ENCODE results near the gene RIBC2. TPM values are rescaled to one million over a fixed set of nuclear protein-coding genes. Genes with fewer than 3 reads are reported as not detected.
"Not testable (repeated sequence)": the region's sequence is repeated elsewhere in the genome, so short reads cannot be mapped to it uniquely, and the experiment has no call there.

RIBC2 gene
- total RNA-seq, 2 donors from 2014 or later: 1.2 to 4.1 TPM

DNA sequence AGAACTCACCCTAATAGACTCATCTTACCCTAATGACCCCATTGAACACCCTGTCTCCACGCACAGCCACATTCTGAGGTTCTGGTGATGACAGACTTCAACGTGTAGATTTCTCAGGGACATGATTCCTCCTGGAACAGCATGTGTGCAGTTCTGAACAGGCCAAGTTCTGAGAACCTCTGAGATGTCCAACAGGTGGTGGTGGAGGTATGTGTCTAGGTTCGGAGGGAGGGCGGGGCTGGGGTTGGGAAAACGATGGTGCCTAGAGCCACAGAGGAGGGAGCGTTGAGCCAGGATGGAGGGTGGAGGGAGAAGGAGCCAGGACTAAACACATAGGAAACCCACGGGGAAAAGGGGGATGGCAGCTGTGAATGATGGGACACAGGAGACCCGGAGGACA is 45.7 kb downstream of the RIBC2 start:
- no peaks in the 10 kb centered on the region for H3K9me3 Mint-ChIP-seq
- DNase-seq (ENCODE audit: low spot score) (peak; percentile 8), ATAC-seq (no peak)
- no peaks in the 10 kb centered on the region for H3K4me1 Mint-ChIP-seq (ENCODE audit: low read depth in 2 of 2)
- peaks cover 1 to 3% of the 10 kb centered on the region in 2 donors for H3K27me3 Mint-ChIP-seq
- H3K36me3 Mint-ChIP-seq: no peaks in the 10 kb centered on the region
- H3K27ac Mint-ChIP-seq: no peak overlapping the region
- H3K4me3 Mint-ChIP-seq: no peak overlapping the region

- no peak for ATAC-seq
- DNase-seq (ENCODE audit: low spot score): peak; percentile 22
- Mint-ChIP-seq H3K27ac (no peak overlapping the region), H3K4me3 (no peak overlapping the region), H3K9me3 (no peaks in the 10 kb centered on the region), H3K36me3 (no peaks in the 10 kb centered on the region), H3K27me3 (peaks cover 8 to 12% of the 10 kb centered on the region in 2 donors), H3K4me1 (ENCODE audit: low read depth in 2 of 2) (no peaks in the 10 kb centered on the region)
Measured at GRCh38 chr22:45460288-45461109, 47.0 kb downstream of the RIBC2 start.

DNA sequence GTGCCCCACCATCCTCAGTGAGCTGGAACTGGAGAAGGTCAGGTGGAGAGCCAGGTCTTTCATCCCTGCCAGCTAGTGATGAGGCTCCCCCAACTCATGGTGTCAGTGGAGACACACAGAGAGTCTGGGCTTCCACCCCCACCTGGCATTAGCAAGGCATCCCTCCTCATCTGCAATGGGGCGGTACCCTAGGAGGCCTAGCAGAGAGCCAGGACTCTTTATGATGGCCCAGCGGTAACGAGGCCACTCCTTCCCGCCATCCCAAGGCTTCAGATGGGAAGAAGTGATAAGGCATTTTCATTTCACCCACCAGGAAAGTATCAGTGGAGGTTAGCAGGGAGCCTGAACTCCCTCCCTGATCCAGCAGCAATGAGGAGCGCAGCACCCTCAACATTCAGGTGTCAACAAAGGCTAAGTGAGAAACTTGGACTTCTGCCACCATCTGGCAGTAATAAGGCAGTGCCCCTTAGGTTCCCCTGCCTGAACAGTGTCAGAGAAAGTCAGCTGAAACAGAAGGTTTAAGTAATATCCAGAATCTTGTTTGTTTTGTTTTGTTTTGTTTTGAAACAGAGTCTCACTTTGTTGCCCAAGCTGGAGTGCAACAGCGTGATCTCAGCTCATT is 48.7 kb downstream of the RIBC2 start:
- DNase-seq (ENCODE audit: low spot score) (no peak), ATAC-seq (no peak)
- no peaks in the 10 kb centered on the region for H3K4me1 Mint-ChIP-seq (ENCODE audit: low read depth in 2 of 2)
- H3K4me3 Mint-ChIP-seq: no peak overlapping the region
- H3K36me3 Mint-ChIP-seq: no peaks in the 10 kb centered on the region
- peaks cover 12 to 13% of the 10 kb centered on the region in 2 donors for H3K27me3 Mint-ChIP-seq
- no peaks in the 10 kb centered on the region for H3K9me3 Mint-ChIP-seq
- no peak overlapping the region for H3K27ac Mint-ChIP-seq

- not testable (repeated sequence) for H3K9me3 Mint-ChIP-seq; H3K4me3 Mint-ChIP-seq; ATAC-seq; H3K36me3 Mint-ChIP-seq; DNase-seq (ENCODE audit: low spot score); H3K4me1 Mint-ChIP-seq (ENCODE audit: low read depth in 2 of 2); H3K27ac Mint-ChIP-seq
- peaks cover 18 to 19% of the 10 kb centered on the region in 2 donors for H3K27me3 Mint-ChIP-seq
Measured at GRCh38 chr22:45463691-45464090, 50.2 kb downstream of the RIBC2 start.

GRCh38 chr22:45465633-45466032 is 52.1 kb downstream of the RIBC2 start:
- H3K27me3 Mint-ChIP-seq: peaks cover 18 to 19% of the 10 kb centered on the region in 2 donors
- DNase-seq (ENCODE audit: low spot score) (no peak), ATAC-seq (no peak)
- H3K4me3 Mint-ChIP-seq: no peak overlapping the region
- no peaks in the 10 kb centered on the region for H3K9me3 Mint-ChIP-seq
- H3K27ac Mint-ChIP-seq: no peak overlapping the region
- no peaks in the 10 kb centered on the region for H3K4me1 Mint-ChIP-seq (ENCODE audit: low read depth in 2 of 2)
- H3K36me3 Mint-ChIP-seq: no peaks in the 10 kb centered on the region

DNA sequence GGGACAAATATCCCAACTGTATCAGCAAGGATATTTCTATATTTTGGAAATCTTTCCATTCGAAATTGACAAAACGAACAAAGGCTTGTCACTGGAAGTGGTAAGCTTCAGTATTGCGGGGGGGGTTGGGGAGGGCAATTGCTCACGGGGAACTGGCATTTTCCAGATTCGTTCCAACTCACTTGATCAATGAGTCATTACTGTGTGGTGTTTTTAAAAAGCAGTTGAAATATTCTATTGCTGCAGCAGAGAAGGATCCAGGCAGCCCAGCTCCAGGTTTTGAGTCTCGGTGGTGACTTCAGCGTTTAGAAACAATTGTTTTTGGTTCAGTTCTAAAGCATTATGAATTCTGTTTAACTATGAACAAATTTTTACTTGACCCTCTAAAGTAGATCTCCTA is 55.4 kb downstream of the RIBC2 start:
- ATAC-seq: no peak
- Mint-ChIP-seq H3K4me1 (ENCODE audit: low read depth in 2 of 2) (no peaks in the 10 kb centered on the region), H3K36me3 (no peaks in the 10 kb centered on the region), H3K9me3 (no peaks in the 10 kb centered on the region), H3K27me3 (peaks cover 18 to 23% of the 10 kb centered on the region in 2 donors), H3K4me3 (no peak overlapping the region), H3K27ac (no peak overlapping the region)
- DNase-seq (ENCODE audit: low spot score): no peak

GRCh38 chr22:45469281-45470073 is 56.0 kb downstream of the RIBC2 start:
- H3K4me1 Mint-ChIP-seq (ENCODE audit: low read depth in 2 of 2): no peaks in the 10 kb centered on the region
- H3K36me3 Mint-ChIP-seq: no peaks in the 10 kb centered on the region
- H3K27me3 Mint-ChIP-seq: peaks cover 12 to 20% of the 10 kb centered on the region in 2 donors
- no peak for ATAC-seq
- H3K4me3 Mint-ChIP-seq: no peak overlapping the region
- no peak for DNase-seq (ENCODE audit: low spot score)
- no peaks in the 10 kb centered on the region for H3K9me3 Mint-ChIP-seq
- H3K27ac Mint-ChIP-seq: no peak overlapping the region

DNA sequence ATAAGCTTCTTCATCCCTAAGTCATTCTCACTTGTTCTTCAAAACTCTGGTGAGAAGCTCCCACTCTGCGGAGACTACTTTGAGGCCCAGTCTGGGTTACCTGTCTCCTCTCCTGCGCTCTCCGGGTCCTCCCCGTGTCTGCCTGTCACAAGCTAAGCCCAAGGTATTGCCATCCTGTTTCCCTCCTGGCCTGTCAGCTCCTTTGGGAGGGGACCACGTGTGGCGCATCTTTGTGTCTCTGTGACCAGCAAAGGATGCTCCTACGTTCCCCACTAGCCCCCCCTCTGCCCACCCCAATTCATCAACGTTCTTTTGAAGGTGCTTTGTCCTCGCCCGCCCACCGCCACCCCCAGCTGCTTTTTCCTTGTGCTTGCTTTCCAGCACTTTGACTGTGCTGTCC is 57.4 kb downstream of the RIBC2 start:
- Mint-ChIP-seq H3K4me3 (no peak overlapping the region), H3K4me1 (ENCODE audit: low read depth in 2 of 2) (no peaks in the 10 kb centered on the region), H3K36me3 (no peaks in the 10 kb centered on the region), H3K27ac (no peak overlapping the region), H3K9me3 (no peaks in the 10 kb centered on the region), H3K27me3 (peaks cover 16 to 17% of the 10 kb centered on the region in 2 donors)
- no peak for ATAC-seq
- DNase-seq (ENCODE audit: low spot score): no peak

GRCh38 chr22:45472426-45472825 is 58.9 kb downstream of the RIBC2 start:
- no peak for ATAC-seq
- Mint-ChIP-seq H3K36me3 (no peaks in the 10 kb centered on the region), H3K9me3 (no peaks in the 10 kb centered on the region), H3K4me3 (no peak overlapping the region), H3K27ac (no peak overlapping the region), H3K4me1 (ENCODE audit: low read depth in 2 of 2) (no peaks in the 10 kb centered on the region), H3K27me3 (peaks cover 16 to 23% of the 10 kb centered on the region in 2 donors)
- no peak for DNase-seq (ENCODE audit: low spot score)

- Mint-ChIP-seq H3K27ac (no peak overlapping the region), H3K36me3 (no peaks in the 10 kb centered on the region), H3K4me3 (no peak overlapping the region), H3K9me3 (no peaks in the 10 kb centered on the region), H3K27me3 (peaks cover 11 to 17% of the 10 kb centered on the region in 2 donors), H3K4me1 (ENCODE audit: low read depth in 2 of 2) (no peaks in the 10 kb centered on the region)
- no peak for ATAC-seq
- no peak for DNase-seq (ENCODE audit: low spot score)
Measured at GRCh38 chr22:45473626-45474237, 60.2 kb downstream of the RIBC2 start.

GRCh38 chr22:45475063-45475747 is 61.7 kb downstream of the RIBC2 start:
- Mint-ChIP-seq H3K27ac (no peak overlapping the region), H3K27me3 (peaks cover 11 to 19% of the 10 kb centered on the region in 2 donors), H3K9me3 (no peaks in the 10 kb centered on the region), H3K4me3 (no peak overlapping the region), H3K36me3 (no peaks in the 10 kb centered on the region), H3K4me1 (ENCODE audit: low read depth in 2 of 2) (no peaks in the 10 kb centered on the region)
- DNase-seq (ENCODE audit: low spot score) (peak; percentile 6), ATAC-seq (no peak)

GRCh38 chr22:45475851-45476514 is 62.5 kb downstream of the RIBC2 start:
- no peak overlapping the region for H3K27ac Mint-ChIP-seq
- ATAC-seq (no peak), DNase-seq (ENCODE audit: low spot score) (peak; percentile 38)
- no peaks in the 10 kb centered on the region for H3K36me3 Mint-ChIP-seq
- no peak overlapping the region for H3K4me3 Mint-ChIP-seq
- H3K4me1 Mint-ChIP-seq (ENCODE audit: low read depth in 2 of 2): no peaks in the 10 kb centered on the region
- no peaks in the 10 kb centered on the region for H3K9me3 Mint-ChIP-seq
- peaks cover 14 to 27% of the 10 kb centered on the region in 2 donors for H3K27me3 Mint-ChIP-seq

DNA sequence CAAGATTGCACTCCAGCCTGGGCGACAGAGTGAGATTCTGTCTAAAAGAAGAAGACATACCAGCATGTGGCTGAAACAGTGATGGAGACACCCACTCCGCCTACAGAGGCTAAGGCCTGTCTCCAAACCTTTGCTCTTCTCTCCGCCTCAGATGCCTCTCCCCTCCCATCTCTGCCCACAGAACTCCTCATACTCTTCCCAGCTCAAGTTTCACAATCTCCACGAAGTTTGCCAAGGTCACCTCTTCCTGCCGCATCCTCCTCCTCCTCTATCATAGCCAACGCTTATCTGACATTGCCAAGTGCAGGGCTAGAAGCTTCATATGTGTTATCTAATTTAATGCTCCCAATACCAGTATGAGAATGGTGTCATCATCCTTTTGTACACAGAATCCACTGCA is 63.3 kb downstream of the RIBC2 start:
- Mint-ChIP-seq H3K27ac (no peak overlapping the region), H3K4me3 (no peak overlapping the region), H3K4me1 (ENCODE audit: low read depth in 2 of 2) (no peaks in the 10 kb centered on the region), H3K27me3 (peaks cover 14 to 29% of the 10 kb centered on the region in 2 donors), H3K9me3 (no peaks in the 10 kb centered on the region), H3K36me3 (no peaks in the 10 kb centered on the region)
- ATAC-seq (no peak), DNase-seq (ENCODE audit: low spot score) (peak; percentile 25)
